Kidney (tissue), 22 donors: ENCODE measurements around the gene JPT1. TPM values are rescaled to one million over a fixed set of nuclear protein-coding genes. Genes with fewer than 3 reads are reported as not detected.

Experiments
- DNase-seq, 5 donors: peaks; one replicate each; pipeline ENCODE4 v3.0.0-alpha.2; 2013 to 2020
- FAIRE-seq: peaks from 2 replicates; lab custom pipeline; 2012; peaks lifted over from hg19 to GRCh38; lab: Jason Lieb, UNC
- H3K27ac ChIP-seq, 2 donors: one replicate each; pipeline ENCODE4 v1.7.0; 2013; ENCODE audit warnings: low read depth in 2 of 2, low read length in 2 of 2, inconsistent platforms in 1 of 2
- H3K27me3 ChIP-seq: one replicate; pipeline ENCODE4 v1.7.1; 2013; ENCODE audit warnings: low read length, inconsistent platforms; ENCODE audit not compliant: control insufficient read depth, insufficient read depth
- H3K36me3 ChIP-seq, 3 donors: one replicate each; pipeline versions ENCODE4 v1.7.0 to v1.7.1; 2013; ENCODE audit warnings: low read length in 3 of 3, control low read depth in 1 of 3, inconsistent platforms in 1 of 3; ENCODE audit not compliant: insufficient read depth in 3 of 3, control insufficient read depth in 2 of 3
- H3K4me1 ChIP-seq, 3 donors: one replicate each; pipeline versions ENCODE4 v1.7.0 to v1.7.1; 2013; ENCODE audit warnings: low read length in 3 of 3, inconsistent platforms in 1 of 3, low read depth in 1 of 3; ENCODE audit not compliant: control insufficient read depth in 2 of 3, insufficient read depth in 2 of 3
- H3K4me3 ChIP-seq, 3 donors: one replicate each; pipeline versions ENCODE4 v1.7.0 to v1.8.1; 2013; ENCODE audit warnings: low read length in 3 of 3, control low read depth in 1 of 3, inconsistent platforms in 1 of 3
- H3K9ac ChIP-seq, 3 donors: one replicate each; pipeline versions ENCODE4 v1.7.0 to v1.7.1; 2013; ENCODE audit warnings: low read length in 3 of 3, control low read depth in 1 of 3, inconsistent platforms in 1 of 3
- H3K9me3 ChIP-seq, 3 donors: one replicate each; pipeline versions ENCODE4 v1.7.0 to v1.7.1; 2013; ENCODE audit warnings: low read length in 3 of 3, control low read depth in 1 of 3, inconsistent platforms in 1 of 3; ENCODE audit not compliant: control insufficient read depth in 2 of 3, insufficient read depth in 1 of 3
- CTCF ChIP-seq: IDR thresholded peaks from 3 replicates; pipeline ENCODE4 v1.5.1; 2012; ENCODE audit warnings: mild to moderate bottlenecking, moderate library complexity, borderline replicate concordance; ENCODE audit not compliant: insufficient read depth; ENCODE audit errors: extremely low read depth
- intact Hi-C: fragments of 100-400 bp; cut with DNase I; formaldehyde crosslinking; loops from one replicate; pipeline ENCODE4 v1.11.1; 2022
- long read RNA-seq, 10 donors: library from polyadenylated mRNA in 1 of 10; unstranded in 1 of 10; transcript quantifications; one replicate each; pipeline ENCODE4 v2.0.0 and lab custom pipeline, GENCODE V29; 2021 to 2026
- polyA plus RNA-seq: library from polyadenylated mRNA; stranded (reverse); fragments of 350-450 nt; fragmentation: Illumina TruSeq; extraction: RNeasy Lipid Tissue Mini Kit (QIAGEN cat#74804); gene quantifications from one replicate; pipeline ENCODE4 v1.2.3, GENCODE V29; 2014; ENCODE audit warnings: low read depth, low replicate concordance; ENCODE audit not compliant: insufficient read depth
- total RNA-seq: library from RNA; stranded (reverse); fragmentation: NEBNext Ultra II Directional; extraction: Animal tissue kit (Norgen Biotek cat#: 25700); gene quantifications from one replicate; pipeline ENCODE4 v1.2.1, GENCODE V29; 2021
- donor health status: control.
- donor health status: control.
- donor health status: control.
- donor health status: control.
- donor health status: control.
- donor health status: DM: yes; HTN: yes; CAD: no.
- donor health status: Normal renal cell carcinoma (clear cell type).

Gene JPT1
- 76.4 TPM for total RNA-seq
- polyA plus RNA-seq, result 122 TPM
- long read RNA-seq, donor 1, partial matches to known transcripts, result 0 of 11 reads
- long read RNA-seq, donor 1, other reads (novel, unspliced or antisense), result 10 of 11 reads
- long read RNA-seq, donor 2, partial matches to known transcripts, result 0 of 18 reads
- long read RNA-seq, donor 2, other reads (novel, unspliced or antisense), result 18 of 18 reads
- long read RNA-seq, donor 3, partial matches to known transcripts, result 0 of 27 reads
- long read RNA-seq, donor 3, other reads (novel, unspliced or antisense), result 27 of 27 reads
- long read RNA-seq, donor 4, partial matches to known transcripts, result 0 of 8 reads
- long read RNA-seq, donor 4, other reads (novel, unspliced or antisense), result 8 of 8 reads
- long read RNA-seq, donor 5, result 0 reads
- long read RNA-seq, donor 6, partial matches to known transcripts, result 0 of 9 reads
- long read RNA-seq, donor 6, other reads (novel, unspliced or antisense), result 9 of 9 reads
- long read RNA-seq, donor 7, partial matches to known transcripts, result 0 of 24 reads
- long read RNA-seq, donor 7, other reads (novel, unspliced or antisense), result 24 of 24 reads
- long read RNA-seq, donor 8, partial matches to known transcripts, result 0 of 17 reads
- long read RNA-seq, donor 8, other reads (novel, unspliced or antisense), result 17 of 17 reads
- long read RNA-seq, donor 9, partial matches to known transcripts, result 0 of 9 reads
- long read RNA-seq, donor 9, other reads (novel, unspliced or antisense), result 9 of 9 reads
- long read RNA-seq, donor 10, partial matches to known transcripts, result 38 of 64 reads
- long read RNA-seq, donor 10, other reads (novel, unspliced or antisense), result 26 of 64 reads

- FAIRE-seq (peak; percentile 77), DNase-seq (peak; percentile 99 to 100 (median 99))
- H3K27ac ChIP-seq, result no peak within 1 kb of the TSS
- H3K36me3 ChIP-seq, result no peaks in the 10 kb centered on the region
- H3K27me3 ChIP-seq, result no peaks in the 10 kb centered on the region
- H3K4me1 ChIP-seq, result peaks cover 0 to 9% (median 5%) of the 10 kb centered on the region in 3 donors
- no peak for TF ChIP-seq CTCF
- H3K4me3 ChIP-seq, result peak within 1 kb of the TSS; percentile 67 to 82 (median 76)
- peak within 1 kb of the TSS; percentile 29 to 59 (median 56) for H3K9ac ChIP-seq
- intact Hi-C loops, result no loop called here
- no peaks in the 10 kb centered on the region for H3K9me3 ChIP-seq
These were observed at the start of gene JPT1 for GRCh38 chr17:75154195-75155106. Gene JPT1 (minus strand): TSS chr17:75154512. CDS start chr17:75154397, 115 bp downstream.

GRCh38 chr17:75199886-75200618 lies 45.7 kb upstream of the JPT1 start:
- Histone ChIP-seq H3K9ac (no peak overlapping the region), H3K27ac (no peak overlapping the region), H3K4me1 (peaks cover 0 to 2% (median 0%) of the 10 kb centered on the region in 3 donors), H3K27me3 (no peaks in the 10 kb centered on the region), H3K4me3 (no peak overlapping the region), H3K36me3 (no peaks in the 10 kb centered on the region), H3K9me3 (no peaks in the 10 kb centered on the region)
- no peak for TF ChIP-seq CTCF
- intact Hi-C loops, result no loop called here
- DNase-seq (no peak), FAIRE-seq (no peak)

GRCh38 chr17:75194879-75195278 lies 40.6 kb upstream of the JPT1 start:
- H3K27me3 ChIP-seq, result no peaks in the 10 kb centered on the region
- DNase-seq, result peak in 1 of 5 donors; percentile 9
- H3K9me3 ChIP-seq, result no peaks in the 10 kb centered on the region
- no peaks in the 10 kb centered on the region for H3K36me3 ChIP-seq
- H3K4me1 ChIP-seq, result no peaks in the 10 kb centered on the region
- TF ChIP-seq CTCF, result no peak
- no peak overlapping the region for H3K9ac ChIP-seq
- no peak for FAIRE-seq
- H3K27ac ChIP-seq, result no peak overlapping the region
- no peak overlapping the region for H3K4me3 ChIP-seq
- intact Hi-C loops, result no loop called here
